Adrenal gland (tissue), 5 donors: ENCODE measurements around the gene LZTS2.

Source experiments
- CTCF ChIP-seq, 6 experiments: fragments of 450-650 bp in 4 of 6; fragments of 200-600 bp in 2 of 6; sonication (generic) in 1 of 6; IDR thresholded peaks; 1 replicate in 5 of 6; 2 replicates in 1 of 6; pipeline versions ENCODE4 v1.5.1 to v1.8.0; 2016 to 2021; ENCODE audit warnings: antibody characterized with exemption in 6 of 6, mild to moderate bottlenecking in 2 of 6, moderate library complexity in 1 of 6
- POLR2A ChIP-seq, 2 donors: fragments of 450-650 bp; IDR thresholded peaks; one replicate each; pipeline ENCODE4 v1.6.1; 2017; ENCODE audit warnings: antibody characterized with exemption in 2 of 2, mild to moderate bottlenecking in 2 of 2, moderate library complexity in 1 of 2
- donor health status: DM: no; HTN: no; CAD: no.

DNA sequence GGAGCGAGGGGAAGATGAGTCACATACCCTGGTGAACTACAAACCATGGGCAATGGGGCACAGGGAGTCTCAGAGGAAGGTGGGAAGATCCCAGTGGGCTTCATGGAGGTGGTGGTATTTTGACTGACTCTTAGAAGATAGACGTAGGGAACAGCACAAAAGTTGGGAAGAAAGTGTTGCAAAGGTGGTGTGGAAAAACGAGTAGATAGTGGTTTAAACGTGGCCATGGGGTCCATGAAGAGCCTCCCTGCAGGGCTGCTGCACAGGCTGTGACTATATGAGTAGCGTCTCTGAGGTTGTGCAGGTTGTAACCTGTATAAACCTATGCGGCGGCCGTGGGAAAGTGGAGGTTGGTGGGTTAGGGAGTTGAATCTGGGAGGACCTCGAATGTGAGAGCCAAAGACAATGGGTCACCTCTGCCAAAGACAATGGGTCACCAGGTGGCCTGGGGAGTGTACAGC is 13.8 kb downstream of the LZTS2 start:
- no peak for TF ChIP-seq CTCF (IDR thresholded peaks at IDR 0.05)
- TF ChIP-seq POLR2A (IDR thresholded peaks at IDR 0.05): no peak
